HG03354 (cell line): ENCODE measurements around the gene NKTR.
A peak's percentile ranks its signal among the peaks of the same experiment; 100 is the strongest.
"Not testable (repeated sequence)": the region's sequence is repeated elsewhere in the genome, so short reads cannot be mapped to it uniquely, and the experiment has no call there.

Experiments used
- ATAC-seq: cut with Tn5 transposase; IDR thresholded peaks from one replicate; pipeline ENCODE4 v1.9.1; 2021; ENCODE audit warnings: mild to moderate bottlenecking; ENCODE audit not compliant: unreplicated experiment, poor library complexity, severe bottlenecking

The NKTR gene

GRCh38 chr3:42600111-42600957 is at the start of gene NKTR:
TSS of gene NKTR (plus strand) at chr3:42600686. CDS start at chr3:42601007, 321 bp downstream.
- ATAC-seq: peak; percentile 89

GRCh38 chr3:42552830-42553229 is 47.7 kb upstream of the NKTR start:
- no peak for ATAC-seq

GRCh38 chr3:42556089-42556632 is 44.3 kb upstream of the NKTR start:
- peak; percentile 97 for ATAC-seq

GRCh38 chr3:42556817-42557216 is 43.7 kb upstream of the NKTR start:
- not testable (repeated sequence) for ATAC-seq

- ATAC-seq: no peak
Measured at GRCh38 chr3:42557854-42558253, 42.6 kb upstream of the NKTR start.

- no peak for ATAC-seq
Measured at GRCh38 chr3:42562047-42562907, 38.2 kb upstream of the NKTR start.

- ATAC-seq: no peak
Measured at GRCh38 chr3:42569593-42570142, 30.8 kb upstream of the NKTR start.

GRCh38 chr3:42572278-42572677 is 28.2 kb upstream of the NKTR start:
- ATAC-seq: no peak

GRCh38 chr3:42575137-42575741 is 25.2 kb upstream of the NKTR start:
- ATAC-seq: no peak

GRCh38 chr3:42578054-42578453 is 22.4 kb upstream of the NKTR start:
- ATAC-seq: no peak

- ATAC-seq: not testable (repeated sequence)
Measured at GRCh38 chr3:42579346-42579745, 21.1 kb upstream of the NKTR start.

- peak; percentile 4 for ATAC-seq
Measured at GRCh38 chr3:42581400-42581708, 19.1 kb upstream of the NKTR start.

GRCh38 chr3:42581709-42582473 is 18.6 kb upstream of the NKTR start, which contains the start of gene SEC22C:
TSS of gene SEC22C (minus strand) at chr3:42581967. CDS start at chr3:42569046, 12,921 bp downstream.
- peak; percentile 97 for ATAC-seq

- no peak for ATAC-seq
Measured at GRCh38 chr3:42582474-42583070, 17.9 kb upstream of the NKTR start.

GRCh38 chr3:42588625-42589024 is 11.9 kb upstream of the NKTR start:
- ATAC-seq: no peak

GRCh38 chr3:42589382-42590109 is 10.9 kb upstream of the NKTR start:
- ATAC-seq: no peak

- ATAC-seq: no peak
Measured at GRCh38 chr3:42590989-42591756, 9.3 kb upstream of the NKTR start.
